ENCODE measurements around the gene CNST.
"Not testable (repeated sequence)": the region's sequence is repeated elsewhere in the genome, so short reads cannot be mapped to it uniquely, and the experiment has no call there.

Gene CNST

GRCh38 chr1:246587032-246587431 is 20.8 kb downstream of the CNST start:
- DNase-seq (ENCODE audit: low read depth), result no peak

- peak; percentile 56 for DNase-seq (ENCODE audit: low read depth)
Observed at GRCh38 chr1:246587606-246588005, 21.4 kb downstream of the CNST start.

DNA sequence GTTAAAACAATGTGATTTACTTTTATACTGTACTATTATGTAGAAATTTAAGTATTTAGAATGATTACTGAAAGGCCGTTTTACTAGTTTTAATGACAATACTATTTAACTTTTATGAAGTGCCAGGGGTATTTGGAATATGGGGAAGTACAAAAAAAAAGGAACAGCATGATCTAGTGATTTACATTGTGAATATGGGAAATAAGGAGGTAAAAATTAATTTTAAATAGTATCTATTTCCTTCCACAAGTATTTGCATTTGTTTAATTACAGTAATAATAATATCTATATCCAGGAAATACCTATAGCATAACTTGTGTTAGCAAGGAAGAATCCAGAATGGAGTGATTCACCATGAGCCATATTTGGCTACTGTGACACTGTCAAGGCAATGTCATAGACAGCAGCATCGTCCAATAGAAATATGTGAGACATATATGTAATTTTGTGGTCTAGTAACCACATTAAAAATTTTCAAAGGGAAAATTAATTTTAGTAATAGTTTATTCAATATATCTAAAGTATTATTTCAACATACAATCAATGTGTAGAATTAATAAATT is 22.0 kb downstream of the CNST start:
- no peak for DNase-seq (ENCODE audit: low read depth)

DNA sequence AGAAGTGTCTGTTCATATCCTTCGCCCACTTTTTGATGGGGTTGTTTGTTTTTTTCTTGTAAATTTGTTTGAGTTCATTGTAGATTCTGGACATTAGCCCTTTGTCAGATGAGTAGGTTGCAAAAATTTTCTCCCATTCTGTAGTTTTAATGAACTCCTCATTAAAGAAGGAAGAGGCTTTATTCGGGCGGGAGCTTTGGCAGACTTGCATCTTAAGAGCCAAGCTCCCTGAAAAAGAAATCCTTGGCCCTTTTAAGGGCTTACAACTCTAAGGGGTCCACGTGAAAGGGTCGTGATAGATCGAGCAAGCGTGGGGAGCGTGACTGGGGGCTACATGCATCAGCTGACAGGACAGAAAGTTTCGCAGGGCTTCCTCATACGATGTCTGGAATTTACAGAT is 23.7 kb downstream of the CNST start:
- DNase-seq (ENCODE audit: low read depth), result not testable (repeated sequence)

- DNase-seq (ENCODE audit: low read depth), result no peak
Observed at GRCh38 chr1:246591047-246591446, 24.8 kb downstream of the CNST start.

DNA sequence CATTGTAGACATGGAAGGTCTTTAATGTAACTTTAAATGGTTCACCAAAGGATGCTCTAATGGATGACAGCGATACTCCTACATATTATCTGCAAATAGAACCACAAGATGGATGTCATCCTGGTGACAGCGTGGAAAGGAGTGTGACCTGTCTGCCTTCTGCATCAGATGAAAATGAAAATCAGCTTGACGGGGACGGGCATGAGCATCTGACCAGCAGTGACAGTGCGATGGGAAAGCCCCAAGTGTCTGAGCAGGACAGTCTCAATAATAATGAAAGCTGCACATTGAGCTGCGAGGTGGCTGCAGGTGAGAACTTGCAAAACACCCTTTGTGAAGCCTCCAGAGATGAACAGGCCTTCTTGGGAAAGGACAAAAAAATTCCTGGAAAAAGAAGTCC is 25.2 kb downstream of the CNST start:
- no peak for DNase-seq (ENCODE audit: low read depth)

- DNase-seq (ENCODE audit: low read depth), result no peak
Observed at GRCh38 chr1:246591958-246592357, 25.7 kb downstream of the CNST start.

GRCh38 chr1:246592695-246593094 is 26.4 kb downstream of the CNST start:
- peak; percentile 91 for DNase-seq (ENCODE audit: low read depth)

DNA sequence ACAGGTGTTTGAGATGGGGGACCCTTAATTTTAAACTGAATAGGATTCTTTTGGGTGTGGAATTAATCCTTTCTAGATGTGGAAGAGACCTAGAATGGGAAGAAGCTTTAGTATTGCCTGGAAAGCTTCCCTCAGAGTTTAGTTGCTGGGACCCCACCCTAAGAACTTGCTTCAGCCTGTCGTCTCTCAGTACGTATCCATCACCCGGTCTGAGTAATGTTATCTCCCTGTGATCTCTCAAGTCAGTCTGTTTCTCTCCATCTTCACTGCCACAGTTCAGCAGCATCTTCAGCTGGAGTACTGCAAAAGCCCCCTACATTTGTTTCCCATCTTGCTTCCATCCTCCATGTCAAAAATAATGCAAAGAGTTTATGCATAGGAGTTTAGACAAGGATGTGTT is 28.9 kb downstream of the CNST start:
- no peak for DNase-seq (ENCODE audit: low read depth)

GRCh38 chr1:246597340-246597739 is 31.1 kb downstream of the CNST start:
- DNase-seq (ENCODE audit: low read depth), result peak; percentile 83

- no peak for DNase-seq (ENCODE audit: low read depth)
Observed at GRCh38 chr1:246597971-246598370, 31.7 kb downstream of the CNST start.

GRCh38 chr1:246599315-246599714 is 33.1 kb downstream of the CNST start:
- no peak for DNase-seq (ENCODE audit: low read depth)

DNA sequence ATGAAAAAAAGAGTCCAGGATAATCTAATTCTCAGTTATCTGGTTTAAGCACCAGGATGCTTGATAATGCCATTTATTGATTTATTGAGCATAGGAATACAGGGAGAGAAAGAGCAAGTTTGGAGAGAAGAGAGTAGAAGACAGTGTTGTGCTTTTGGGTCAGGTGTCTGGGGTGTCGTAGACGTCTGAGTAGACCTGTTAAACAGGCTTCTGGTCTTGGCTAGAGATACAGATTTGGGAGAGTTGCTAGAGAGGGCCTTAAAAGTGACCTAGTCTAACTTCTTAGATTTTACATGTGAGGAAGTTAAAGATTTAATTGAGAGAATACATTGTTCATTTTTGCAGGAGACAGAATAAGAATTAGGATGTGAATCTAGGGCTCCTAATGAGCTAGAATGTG is 34.3 kb downstream of the CNST start:
- no peak for DNase-seq (ENCODE audit: low read depth)

GRCh38 chr1:246602194-246602593 is 35.9 kb downstream of the CNST start:
- no peak for DNase-seq (ENCODE audit: low read depth)

DNA sequence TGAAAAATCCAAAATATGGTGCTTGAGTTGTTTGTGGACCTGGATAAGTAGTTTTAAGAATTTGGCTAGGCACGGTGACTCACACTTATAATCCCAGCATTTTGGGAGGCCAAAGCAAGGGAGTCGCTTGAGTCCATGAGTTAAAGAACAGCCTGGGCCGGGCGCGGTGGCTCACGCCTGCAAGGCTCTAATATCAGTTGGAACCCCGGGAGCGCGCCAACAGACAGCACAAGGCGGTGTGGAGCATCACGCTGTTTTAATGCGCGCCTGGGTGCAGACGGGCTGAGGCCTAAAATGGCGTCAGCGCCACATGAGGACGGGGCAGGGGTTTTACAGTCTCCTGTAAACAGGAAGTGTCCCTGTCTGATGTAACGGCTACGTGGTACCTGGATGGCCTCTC is 39.0 kb downstream of the CNST start:
- DNase-seq (ENCODE audit: low read depth), result not testable (repeated sequence)

DNA sequence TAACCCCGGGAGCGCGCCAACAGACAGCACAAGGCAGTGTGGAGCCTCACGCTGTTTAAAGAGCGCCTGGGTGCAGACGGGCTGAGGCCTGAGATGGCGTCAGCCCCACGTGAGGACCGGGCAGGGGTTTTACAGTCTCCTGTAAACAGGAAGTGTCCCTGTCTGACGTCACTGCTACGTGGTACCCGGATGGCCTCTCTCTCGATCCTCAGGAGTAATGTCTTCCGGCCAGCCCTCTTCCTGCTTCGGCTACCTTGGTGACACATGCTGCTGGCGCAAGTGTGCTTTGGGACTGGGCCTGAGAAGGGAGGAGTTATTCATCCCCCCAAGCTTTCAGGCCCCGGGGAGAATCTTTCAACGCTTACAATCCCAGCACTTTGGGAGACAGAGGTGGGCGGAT is 41.2 kb downstream of the CNST start:
- DNase-seq (ENCODE audit: low read depth), result no peak

- DNase-seq (ENCODE audit: low read depth), result peak; percentile 61
Observed at GRCh38 chr1:246608616-246609376, 42.5 kb downstream of the CNST start.

DNA sequence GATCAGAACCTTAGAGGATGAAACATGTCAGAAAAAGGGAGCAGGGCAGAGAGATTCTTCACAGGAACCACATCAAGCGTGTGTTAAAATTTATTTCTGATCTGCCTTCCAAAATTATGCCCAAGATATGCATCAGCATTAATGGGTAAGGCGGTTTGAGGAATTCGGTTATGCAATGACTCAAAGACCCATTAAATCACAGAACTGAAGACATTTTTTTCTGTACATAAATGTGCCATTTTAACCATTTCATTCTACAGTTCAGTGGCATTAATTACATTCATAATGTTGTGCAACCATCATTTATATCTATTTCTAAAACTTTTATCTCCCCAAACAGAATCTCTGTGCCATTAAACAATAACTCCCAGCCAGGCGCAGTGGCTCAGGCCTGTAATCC is 43.4 kb downstream of the CNST start:
- DNase-seq (ENCODE audit: low read depth), result no peak

- DNase-seq (ENCODE audit: low read depth), result no peak
Observed at GRCh38 chr1:246613096-246613758, 47.0 kb downstream of the CNST start.

DNA sequence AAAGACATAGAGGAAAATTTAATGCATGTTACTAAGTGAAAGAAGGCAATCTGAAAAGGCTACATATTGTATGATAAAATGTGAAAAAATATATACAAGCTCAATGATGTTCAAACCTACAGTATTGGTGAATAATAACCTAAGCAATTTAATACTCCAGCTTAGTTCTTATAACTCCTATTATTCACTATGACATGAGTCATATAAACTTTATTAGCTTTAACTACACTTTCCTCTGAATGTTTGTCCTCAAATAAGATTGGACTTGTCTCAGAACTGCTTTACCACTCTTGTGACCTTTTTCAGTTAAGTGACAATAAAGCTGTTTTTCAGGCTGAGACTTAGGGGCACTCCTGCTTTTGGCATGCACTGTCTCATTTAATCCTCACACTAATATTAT is 50.9 kb downstream of the CNST start:
- no peak for DNase-seq (ENCODE audit: low read depth)

DNA sequence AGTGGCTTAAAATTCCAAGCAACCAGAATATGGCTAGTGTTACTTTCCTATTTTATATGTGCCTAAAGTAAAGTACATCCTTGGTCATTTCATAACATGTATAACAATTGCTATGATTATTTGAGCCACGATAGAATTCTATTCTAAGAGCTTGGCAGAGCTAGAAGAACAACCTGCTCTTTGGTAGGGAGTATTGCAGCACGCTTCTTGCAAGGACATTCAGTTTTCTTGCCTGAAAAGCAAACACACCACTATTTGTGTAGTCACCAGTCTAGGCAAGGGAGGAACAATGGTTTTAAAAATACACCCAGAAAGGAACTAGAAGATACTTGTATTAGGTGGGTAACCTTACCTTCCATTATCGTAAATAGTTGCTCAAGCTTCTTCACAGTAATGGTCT is 51.5 kb downstream of the CNST start:
- DNase-seq (ENCODE audit: low read depth), result no peak

GRCh38 chr1:246618240-246618808 is 52.1 kb downstream of the CNST start:
- DNase-seq (ENCODE audit: low read depth), result no peak

- DNase-seq (ENCODE audit: low read depth), result no peak
Observed at GRCh38 chr1:246622035-246622652, 55.9 kb downstream of the CNST start.
